Liver (tissue), 9 donors: ENCODE results near the gene RAB3A. TPM values are rescaled to one million over a fixed set of nuclear protein-coding genes. Genes with fewer than 3 reads are reported as not detected.

Experiments
- DNase-seq: peaks from one replicate; pipeline ENCODE4 v3.0.0-alpha.2; 2017; ENCODE audit warnings: low spot score
- H3K27ac ChIP-seq, 2 donors: one replicate each; pipeline ENCODE4 v1.7.0; 2013; ENCODE audit warnings: inconsistent platforms in 2 of 2, low read length in 2 of 2, control low read depth in 1 of 2, low read depth in 1 of 2, mild to moderate bottlenecking in 1 of 2
- H3K27me3 ChIP-seq, 4 donors: one replicate each; pipeline versions ENCODE4 v1.6.1 to v1.7.0; 2013; ENCODE audit warnings: low read length in 3 of 4, inconsistent platforms in 1 of 4, mild to moderate bottlenecking in 1 of 4, moderate library complexity in 1 of 4; ENCODE audit not compliant: control insufficient read depth in 4 of 4, insufficient read depth in 4 of 4
- H3K36me3 ChIP-seq, 4 donors: one replicate each; pipeline versions ENCODE4 v1.6.1 to v1.7.0; 2013; ENCODE audit warnings: low read length in 3 of 4, mild to moderate bottlenecking in 3 of 4, low read depth in 1 of 4, moderate library complexity in 1 of 4; ENCODE audit not compliant: control insufficient read depth in 4 of 4, insufficient read depth in 3 of 4
- H3K4me1 ChIP-seq, 4 donors: one replicate each; pipeline versions ENCODE4 v1.6.1 to v1.7.0; 2013; ENCODE audit warnings: low read length in 3 of 4, mild to moderate bottlenecking in 3 of 4, moderate library complexity in 1 of 4; ENCODE audit not compliant: control insufficient read depth in 4 of 4, insufficient read depth in 4 of 4
- H3K4me3 ChIP-seq, 3 donors: one replicate each; pipeline versions ENCODE4 v1.6.1 to v1.7.0; 2013; ENCODE audit warnings: low read length in 3 of 3, control low read depth in 1 of 3, low read depth in 1 of 3, mild to moderate bottlenecking in 1 of 3
- H3K9ac ChIP-seq, 2 donors: one replicate each; pipeline ENCODE4 v1.7.0; 2013; ENCODE audit warnings: low read length in 2 of 2, mild to moderate bottlenecking in 2 of 2, moderate library complexity in 2 of 2, control low read depth in 1 of 2, low read depth in 1 of 2
- H3K9me3 ChIP-seq, 4 donors: one replicate each; pipeline versions ENCODE4 v1.6.1 to v1.7.0; 2013; ENCODE audit warnings: low read length in 3 of 4; ENCODE audit not compliant: control insufficient read depth in 4 of 4
- EGR1 ChIP-seq, 2 donors: IDR thresholded peaks; 2 replicates each; pipeline ENCODE4 v1.6.1; 2016 to 2018; ENCODE audit warnings: antibody characterized with exemption in 2 of 2, low read depth in 2 of 2
- FOXA2 ChIP-seq: IDR thresholded peaks from 2 replicates; pipeline ENCODE4 v1.6.1; 2016; ENCODE audit warnings: antibody characterized with exemption
- GABPA ChIP-seq, 2 donors: IDR thresholded peaks in 1 of 2; conservative IDR thresholded peaks in 1 of 2; 2 replicates each; pipeline ENCODE4 v1.6.1; 2016; ENCODE audit warnings: antibody characterized with exemption in 2 of 2, mild to moderate bottlenecking in 1 of 2, moderate library complexity in 1 of 2
- HNF4A ChIP-seq, 2 donors: conservative IDR thresholded peaks; 2 replicates each; pipeline ENCODE4 v1.6.1; 2016; ENCODE audit warnings: antibody characterized with exemption in 2 of 2, mild to moderate bottlenecking in 2 of 2
- HNF4G ChIP-seq: IDR thresholded peaks from 2 replicates; pipeline ENCODE4 v1.6.1; 2016; ENCODE audit warnings: antibody characterized with exemption
- JUND ChIP-seq, 2 donors: IDR thresholded peaks; 2 replicates each; pipeline ENCODE4 v1.6.1; 2016; ENCODE audit warnings: antibody characterized with exemption in 2 of 2
- NR2F2 ChIP-seq: IDR thresholded peaks from 2 replicates; pipeline ENCODE4 v1.6.1; 2016; ENCODE audit warnings: antibody characterized with exemption
- RAD21 ChIP-seq, 2 donors: IDR thresholded peaks; 2 replicates each; pipeline ENCODE4 v1.6.1; 2016; ENCODE audit warnings: antibody characterized with exemption in 2 of 2, mild to moderate bottlenecking in 2 of 2
- SP1 ChIP-seq: IDR thresholded peaks from 2 replicates; pipeline ENCODE4 v1.6.1; 2018; ENCODE audit warnings: antibody characterized with exemption, mild to moderate bottlenecking
- TAF1 ChIP-seq: conservative IDR thresholded peaks from 2 replicates; pipeline ENCODE4 v1.6.1; 2016; ENCODE audit warnings: antibody characterized with exemption, mild to moderate bottlenecking
- YY1 ChIP-seq: IDR thresholded peaks from 2 replicates; pipeline ENCODE4 v1.6.1; 2016; ENCODE audit warnings: antibody characterized with exemption, mild to moderate bottlenecking
- WGBS: extraction: QIAGEN DNeasy Blood & Tissue Kit; methylation state at CpG from one replicate; pipeline ENCODE4 v1.1.7; 2013; 5-methylcytosine and 5-hydroxymethylcytosine counted together
- polyA plus RNA-seq, 2 donors: library from polyadenylated mRNA; stranded (reverse) in 1 of 2; unstranded in 1 of 2; fragments of 200-250 nt in 1 of 2; fragments of >200 nt in 1 of 2; fragmentation: Nextera tagmentation in 1 of 2; extraction: Ambion mirVana in 1 of 2; gene quantifications; one replicate each; pipeline versions ENCODE4 v1.2.1 to v1.2.3, GENCODE V29; 2013 to 2015
- total RNA-seq, 2 donors: library from RNA; depleted of rRNA; stranded (reverse); fragments of >200 nt; gene quantifications; one replicate each; pipeline ENCODE4 v1.2.3, GENCODE V29; 2014
- TF ChIP-seq, protein P1 (sequence below): IDR thresholded peaks from 2 replicates; pipeline ENCODE4 v1.6.1; 2016; ENCODE audit warnings: antibody characterized with exemption
- TF ChIP-seq, protein P2 (sequence below): IDR thresholded peaks from 2 replicates; pipeline ENCODE4 v1.6.1; 2016; ENCODE audit warnings: antibody characterized with exemption
- TF ChIP-seq, protein P3 (sequence below): IDR thresholded peaks from 2 replicates; pipeline ENCODE4 v1.6.1; 2016; ENCODE audit warnings: antibody characterized with exemption, mild to moderate bottlenecking
- TF ChIP-seq, protein P4 (sequence below): fragments of 150-350 bp; IDR thresholded peaks from 2 replicates; pipeline ENCODE4 v1.5.1; 2017; ENCODE audit warnings: improper control_type of control experiment, low read depth, low read length; ENCODE audit not compliant: missing input control
- TF ChIP-seq, protein P5 (sequence below): IDR thresholded peaks from 2 replicates; pipeline ENCODE4 v1.6.1; 2016; ENCODE audit warnings: antibody characterized with exemption
- donor health status: healthy.
- donor health status: healthy.
- donor health status: healthy.
- donor health status: healthy.
- donor health status: healthy.

Gene RAB3A
- total and polyA plus RNA-seq, 4 donors = 0.33 to 1.7 (median 0.79) TPM

DNA sequence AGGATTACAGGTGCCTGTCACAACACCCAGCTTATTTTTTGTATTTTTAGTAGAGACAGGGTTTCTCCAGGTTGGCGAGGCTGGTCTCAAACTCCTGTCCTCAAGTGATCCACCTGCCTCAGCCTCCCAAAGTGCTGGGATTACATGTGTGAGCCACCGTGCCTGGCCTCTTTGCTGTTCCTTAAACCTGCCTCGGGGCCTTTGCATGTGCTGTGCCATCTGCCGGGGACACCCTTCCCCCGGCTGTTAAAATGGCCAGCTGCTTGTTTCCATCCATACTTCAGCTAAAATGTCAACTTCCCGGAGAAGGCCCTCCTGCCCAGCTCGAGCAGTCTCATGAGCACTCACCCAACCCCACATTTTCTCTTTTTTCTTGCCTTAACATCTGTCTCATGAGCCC, 41.5 kb upstream of the RAB3A start (continued):
- TF ChIP-seq, protein P1, sequence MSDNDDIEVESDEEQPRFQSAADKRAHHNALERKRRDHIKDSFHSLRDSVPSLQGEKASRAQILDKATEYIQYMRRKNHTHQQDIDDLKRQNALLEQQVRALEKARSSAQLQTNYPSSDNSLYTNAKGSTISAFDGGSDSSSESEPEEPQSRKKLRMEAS = no peak
- TF ChIP-seq NR2F2 (no peak), HNF4G (no peak), GABPA (IDR thresholded peaks at IDR 0.05 in 1 of 2, conservative IDR thresholded peaks at IDR 0.05 in 1 of 2) (no peak), TAF1 (no peak), EGR1 (IDR thresholded peaks at IDR 0.05; ENCODE audit: low read depth in 2 of 2) (no peak)
- TF ChIP-seq, protein P2, sequence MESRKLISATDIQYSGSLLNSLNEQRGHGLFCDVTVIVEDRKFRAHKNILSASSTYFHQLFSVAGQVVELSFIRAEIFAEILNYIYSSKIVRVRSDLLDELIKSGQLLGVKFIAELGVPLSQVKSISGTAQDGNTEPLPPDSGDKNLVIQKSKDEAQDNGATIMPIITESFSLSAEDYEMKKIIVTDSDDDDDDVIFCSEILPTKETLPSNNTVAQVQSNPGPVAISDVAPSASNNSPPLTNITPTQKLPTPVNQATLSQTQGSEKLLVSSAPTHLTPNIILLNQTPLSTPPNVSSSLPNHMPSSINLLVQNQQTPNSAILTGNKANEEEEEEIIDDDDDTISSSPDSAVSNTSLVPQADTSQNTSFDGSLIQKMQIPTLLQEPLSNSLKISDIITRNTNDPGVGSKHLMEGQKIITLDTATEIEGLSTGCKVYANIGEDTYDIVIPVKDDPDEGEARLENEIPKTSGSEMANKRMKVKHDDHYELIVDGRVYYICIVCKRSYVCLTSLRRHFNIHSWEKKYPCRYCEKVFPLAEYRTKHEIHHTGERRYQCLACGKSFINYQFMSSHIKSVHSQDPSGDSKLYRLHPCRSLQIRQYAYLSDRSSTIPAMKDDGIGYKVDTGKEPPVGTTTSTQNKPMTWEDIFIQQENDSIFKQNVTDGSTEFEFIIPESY = no peak

DNA sequence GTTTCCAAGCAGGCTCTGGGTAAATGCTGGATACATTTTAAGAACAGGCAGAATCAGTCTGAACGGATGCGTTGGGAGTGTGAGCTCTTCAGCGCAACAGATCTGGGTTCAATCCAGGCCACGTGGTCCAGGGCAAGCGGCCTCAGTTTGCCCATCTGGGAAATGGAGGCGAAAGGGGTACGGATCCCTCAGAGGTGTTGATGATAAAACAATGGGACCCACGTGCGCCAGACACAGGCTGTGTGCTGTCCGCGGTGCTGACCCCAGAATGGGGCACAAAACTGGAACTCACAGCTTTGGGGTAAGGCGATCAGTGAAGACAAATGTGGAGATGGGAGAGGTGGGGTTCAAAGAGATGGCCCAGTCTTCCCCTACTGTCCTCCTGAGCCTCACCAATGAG, 35.5 kb upstream of the RAB3A start:
- WGBS = 32% methylated on average over 12 of the region's 12 CpGs
- H3K36me3 ChIP-seq = no peaks in the 10 kb centered on the region
- no peaks in the 10 kb centered on the region for H3K9me3 ChIP-seq
- H3K9ac ChIP-seq = no peak overlapping the region
- H3K27ac ChIP-seq = no peak overlapping the region
- H3K4me1 ChIP-seq = no peaks in the 10 kb centered on the region
- no peaks in the 10 kb centered on the region for H3K27me3 ChIP-seq
- TF ChIP-seq, protein P3, sequence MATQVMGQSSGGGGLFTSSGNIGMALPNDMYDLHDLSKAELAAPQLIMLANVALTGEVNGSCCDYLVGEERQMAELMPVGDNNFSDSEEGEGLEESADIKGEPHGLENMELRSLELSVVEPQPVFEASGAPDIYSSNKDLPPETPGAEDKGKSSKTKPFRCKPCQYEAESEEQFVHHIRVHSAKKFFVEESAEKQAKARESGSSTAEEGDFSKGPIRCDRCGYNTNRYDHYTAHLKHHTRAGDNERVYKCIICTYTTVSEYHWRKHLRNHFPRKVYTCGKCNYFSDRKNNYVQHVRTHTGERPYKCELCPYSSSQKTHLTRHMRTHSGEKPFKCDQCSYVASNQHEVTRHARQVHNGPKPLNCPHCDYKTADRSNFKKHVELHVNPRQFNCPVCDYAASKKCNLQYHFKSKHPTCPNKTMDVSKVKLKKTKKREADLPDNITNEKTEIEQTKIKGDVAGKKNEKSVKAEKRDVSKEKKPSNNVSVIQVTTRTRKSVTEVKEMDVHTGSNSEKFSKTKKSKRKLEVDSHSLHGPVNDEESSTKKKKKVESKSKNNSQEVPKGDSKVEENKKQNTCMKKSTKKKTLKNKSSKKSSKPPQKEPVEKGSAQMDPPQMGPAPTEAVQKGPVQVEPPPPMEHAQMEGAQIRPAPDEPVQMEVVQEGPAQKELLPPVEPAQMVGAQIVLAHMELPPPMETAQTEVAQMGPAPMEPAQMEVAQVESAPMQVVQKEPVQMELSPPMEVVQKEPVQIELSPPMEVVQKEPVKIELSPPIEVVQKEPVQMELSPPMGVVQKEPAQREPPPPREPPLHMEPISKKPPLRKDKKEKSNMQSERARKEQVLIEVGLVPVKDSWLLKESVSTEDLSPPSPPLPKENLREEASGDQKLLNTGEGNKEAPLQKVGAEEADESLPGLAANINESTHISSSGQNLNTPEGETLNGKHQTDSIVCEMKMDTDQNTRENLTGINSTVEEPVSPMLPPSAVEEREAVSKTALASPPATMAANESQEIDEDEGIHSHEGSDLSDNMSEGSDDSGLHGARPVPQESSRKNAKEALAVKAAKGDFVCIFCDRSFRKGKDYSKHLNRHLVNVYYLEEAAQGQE = peak; percentile 97
- no peak for TF ChIP-seq FOXA2
- H3K4me3 ChIP-seq = no peak overlapping the region
- DNase-seq = no peak

DNA sequence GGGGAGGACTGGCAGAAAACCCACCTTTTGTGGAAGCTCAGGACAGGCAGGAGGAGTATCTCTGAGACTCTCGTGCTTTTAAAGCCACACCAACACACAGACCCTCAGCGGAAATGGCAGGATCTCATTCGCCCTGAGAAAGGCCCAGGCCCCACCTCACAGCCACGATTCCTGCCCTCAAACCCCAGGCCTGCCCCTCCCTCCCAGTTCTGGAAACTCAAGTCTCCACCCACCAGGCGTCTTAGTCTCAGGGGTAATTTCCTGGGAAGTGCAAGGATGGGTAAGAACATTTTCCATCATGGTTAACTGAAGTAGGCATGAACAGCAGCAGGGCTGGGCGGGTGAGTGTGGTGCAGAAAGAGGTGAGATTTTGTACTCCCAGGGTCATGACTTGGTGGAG, 30.4 kb upstream of the RAB3A start:
- H3K9ac ChIP-seq = no peak overlapping the region
- H3K36me3 ChIP-seq = no peaks in the 10 kb centered on the region
- peaks cover 0 to 7% (median 6%) of the 10 kb centered on the region in 4 donors for H3K9me3 ChIP-seq
- 35% methylated on average over 6 of the region's 6 CpGs for WGBS
- H3K4me3 ChIP-seq = no peak overlapping the region
- DNase-seq = no peak
- no peak overlapping the region for H3K27ac ChIP-seq
- H3K4me1 ChIP-seq = no peaks in the 10 kb centered on the region
- peaks cover 0 to 6% (median 0%) of the 10 kb centered on the region in 4 donors for H3K27me3 ChIP-seq
- TF ChIP-seq EGR1 (IDR thresholded peaks at IDR 0.05; ENCODE audit: low read depth in 2 of 2) (no peak), HNF4G (no peak), SP1 (no peak), RAD21 (IDR thresholded peaks at IDR 0.05) (no peak), TAF1 (no peak), FOXA2 (no peak), YY1 (no peak), GABPA (IDR thresholded peaks at IDR 0.05 in 1 of 2, conservative IDR thresholded peaks at IDR 0.05 in 1 of 2) (no peak), HNF4A (conservative IDR thresholded peaks at IDR 0.05) (no peak), JUND (IDR thresholded peaks at IDR 0.05) (no peak), NR2F2 (no peak)
- TF ChIP-seq, protein P4, sequence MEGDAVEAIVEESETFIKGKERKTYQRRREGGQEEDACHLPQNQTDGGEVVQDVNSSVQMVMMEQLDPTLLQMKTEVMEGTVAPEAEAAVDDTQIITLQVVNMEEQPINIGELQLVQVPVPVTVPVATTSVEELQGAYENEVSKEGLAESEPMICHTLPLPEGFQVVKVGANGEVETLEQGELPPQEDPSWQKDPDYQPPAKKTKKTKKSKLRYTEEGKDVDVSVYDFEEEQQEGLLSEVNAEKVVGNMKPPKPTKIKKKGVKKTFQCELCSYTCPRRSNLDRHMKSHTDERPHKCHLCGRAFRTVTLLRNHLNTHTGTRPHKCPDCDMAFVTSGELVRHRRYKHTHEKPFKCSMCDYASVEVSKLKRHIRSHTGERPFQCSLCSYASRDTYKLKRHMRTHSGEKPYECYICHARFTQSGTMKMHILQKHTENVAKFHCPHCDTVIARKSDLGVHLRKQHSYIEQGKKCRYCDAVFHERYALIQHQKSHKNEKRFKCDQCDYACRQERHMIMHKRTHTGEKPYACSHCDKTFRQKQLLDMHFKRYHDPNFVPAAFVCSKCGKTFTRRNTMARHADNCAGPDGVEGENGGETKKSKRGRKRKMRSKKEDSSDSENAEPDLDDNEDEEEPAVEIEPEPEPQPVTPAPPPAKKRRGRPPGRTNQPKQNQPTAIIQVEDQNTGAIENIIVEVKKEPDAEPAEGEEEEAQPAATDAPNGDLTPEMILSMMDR = no peak
- TF ChIP-seq, protein P2 = no peak
- TF ChIP-seq, protein P5, sequence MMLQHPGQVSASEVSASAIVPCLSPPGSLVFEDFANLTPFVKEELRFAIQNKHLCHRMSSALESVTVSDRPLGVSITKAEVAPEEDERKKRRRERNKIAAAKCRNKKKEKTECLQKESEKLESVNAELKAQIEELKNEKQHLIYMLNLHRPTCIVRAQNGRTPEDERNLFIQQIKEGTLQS = no peak
- TF ChIP-seq, protein P3 = no peak
